SK-N-SH (cell line): ENCODE data around the gene MON2. TPM values are rescaled to one million over a fixed set of nuclear protein-coding genes. Genes with fewer than 3 reads are reported as not detected.

ENCODE experiments used
- CTCF ChIA-PET: fragments of 300-600, 350-600 bp; formaldehyde crosslinking; extraction: SDS; loops from one replicate; lab custom pipeline; 2021; lab: Yijun Ruan, JAX
- POLR2A ChIA-PET: fragments of 350-600 bp; sonication (Branson Sonifier 250); formaldehyde crosslinking; extraction: SDS; loops from one replicate; lab custom pipeline; 2020; ENCODE audit warnings: antibody characterized with exemption, inconsistent platforms; lab: Yijun Ruan, JAX
- DNase-seq: peaks from one replicate; pipeline ENCODE4 v3.0.0; 2012
- H2AFZ ChIP-seq: fragments of 200-600 bp; sonication (generic); 2 replicates; pipeline ENCODE4 v1.8.1; 2016; ENCODE audit warnings: antibody characterized with exemption, mild to moderate bottlenecking, low read depth
- H3F3A ChIP-seq: fragments of 200-600 bp; sonication (generic); replicated peaks from 2 replicates; pipeline ENCODE3; 2016; ENCODE audit warnings: antibody characterized with exemption, mild to moderate bottlenecking; ENCODE audit not compliant: insufficient read depth
- H3K27ac ChIP-seq, 2 experiments: fragments of 200-500 bp in 1 of 2; fragments of 200-600 bp in 1 of 2; sonication (Bioruptor generic) in 1 of 2; sonication (generic), shearing (Covaris generic) in 1 of 2; 2 replicates each; pipeline versions ENCODE4 v1.5.1 to v1.6.1; 2014 to 2016; ENCODE audit warnings: low read depth in 2 of 2, inconsistent platforms in 1 of 2, low read length in 1 of 2, mild to moderate bottlenecking in 1 of 2, mixed read lengths in 1 of 2
- H3K27me3 ChIP-seq: fragments of 200-600 bp; sonication (generic), shearing (Covaris generic); 2 replicates; pipeline ENCODE4 v1.6.1; 2016; ENCODE audit warnings: mixed run types; ENCODE audit not compliant: insufficient read depth
- H3K36me3 ChIP-seq, 2 experiments: fragments of 200-500 bp in 1 of 2; fragments of 200-600 bp in 1 of 2; sonication (Bioruptor generic) in 1 of 2; sonication (generic) in 1 of 2; replicated peaks in 1 of 2; 2 replicates each; pipeline versions ENCODE3 to v1.5.1; 2014 to 2016; ENCODE audit warnings: low read length in 1 of 2, mild to moderate bottlenecking in 1 of 2; ENCODE audit not compliant: insufficient read depth in 2 of 2, control insufficient read depth in 1 of 2
- H3K4me1 ChIP-seq, 2 experiments: fragments of 200-500 bp in 1 of 2; fragments of 200-600 bp in 1 of 2; sonication (Bioruptor generic) in 1 of 2; sonication (generic), shearing (Covaris generic) in 1 of 2; 2 replicates each; pipeline versions ENCODE4 v1.5.1 to v1.6.1; 2014 to 2016; ENCODE audit warnings: low read depth in 1 of 2, low read length in 1 of 2, mixed run types in 1 of 2; ENCODE audit not compliant: insufficient read depth in 2 of 2, control insufficient read depth in 1 of 2
- H3K4me2 ChIP-seq: fragments of 200-600 bp; sonication (generic), shearing (Covaris generic); 2 replicates; pipeline ENCODE4 v1.6.1; 2017; ENCODE audit warnings: mixed run types
- H3K4me3 ChIP-seq, 2 experiments: fragments of 200-500 bp in 1 of 2; fragments of 200-600 bp in 1 of 2; sonication (Bioruptor generic) in 1 of 2; sonication (generic), shearing (Covaris generic) in 1 of 2; 2 replicates each; pipeline versions ENCODE4 v1.5.1 to v1.8.1; 2014 to 2016; ENCODE audit warnings: low read depth in 2 of 2, inconsistent platforms in 1 of 2, low read length in 1 of 2, mild to moderate bottlenecking in 1 of 2, mixed read lengths in 1 of 2, moderate library complexity in 1 of 2
- H3K79me2 ChIP-seq: fragments of 200-600 bp; sonication (generic); 2 replicates; pipeline ENCODE4 v1.8.1; 2017; ENCODE audit warnings: mild to moderate bottlenecking; ENCODE audit not compliant: insufficient read depth
- H3K9ac ChIP-seq: fragments of 200-600 bp; sonication (generic); 2 replicates; pipeline ENCODE4 v1.6.1; 2017; ENCODE audit warnings: mixed run types
- H3K9me2 ChIP-seq: fragments of 200-600 bp; sonication (generic); 2 replicates; pipeline ENCODE4 v1.6.1; 2017; ENCODE audit warnings: mixed run types
- H3K9me3 ChIP-seq: fragments of 200-600 bp; sonication (generic); 2 replicates; pipeline ENCODE4 v1.6.1; 2017; ENCODE audit warnings: mixed run types, mild to moderate bottlenecking, moderate library complexity
- H4K20me1 ChIP-seq: fragments of 200-600 bp; sonication (generic); 2 replicates; pipeline ENCODE4 v1.6.1; 2017; ENCODE audit warnings: mild to moderate bottlenecking, mixed run types; ENCODE audit not compliant: insufficient read depth
- CHD2 ChIP-seq: fragments of 150-350 bp; IDR thresholded peaks from 2 replicates; pipeline ENCODE4 v1.6.1; 2018; ENCODE audit warnings: low read length; ENCODE audit not compliant: partially characterized antibody
- CTCF ChIP-seq: fragments of 200-600 bp; sonication (generic); IDR thresholded peaks from 2 replicates; pipeline ENCODE4 v1.6.1; 2017; ENCODE audit warnings: antibody characterized with exemption, mild to moderate bottlenecking, moderate library complexity
- ELF1 ChIP-seq: IDR thresholded peaks from 2 replicates; pipeline ENCODE4 v1.4.0; 2012
- EP300 ChIP-seq, 2 experiments: IDR thresholded peaks; 2 replicates each; pipeline versions ENCODE4 v1.4.0 to v1.6.1; 2012; ENCODE audit warnings: borderline replicate concordance in 1 of 2, low read depth in 1 of 2, low read length in 1 of 2
- FOSL2 ChIP-seq: IDR thresholded peaks from 2 replicates; pipeline ENCODE4 v1.4.0; 2012; ENCODE audit warnings: low read depth, mild to moderate bottlenecking, moderate library complexity, borderline replicate concordance
- JUND ChIP-seq: IDR thresholded peaks from 2 replicates; pipeline ENCODE4 v1.4.0; 2012
- MEF2A ChIP-seq: IDR thresholded peaks from 2 replicates; pipeline ENCODE4 v1.4.0; 2012; ENCODE audit warnings: low read depth, borderline replicate concordance
- MXI1 ChIP-seq: IDR thresholded peaks from 2 replicates; pipeline ENCODE4 v1.6.1; 2012; ENCODE audit warnings: mild to moderate bottlenecking, low read depth, low read length, improper control_type of control experiment
- NFIC ChIP-seq: IDR thresholded peaks from 2 replicates; pipeline ENCODE4 v1.4.0; 2012; ENCODE audit warnings: borderline replicate concordance
- NRF1 ChIP-seq: IDR thresholded peaks from 2 replicates; pipeline ENCODE4 v1.6.1; 2012; ENCODE audit warnings: low read depth, mild to moderate bottlenecking, low read length
- POLR2AphosphoS5 ChIP-seq: IDR thresholded peaks from 2 replicates; pipeline ENCODE4 v1.6.1; 2012; ENCODE audit warnings: low read depth, low read length
- RAD21 ChIP-seq: IDR thresholded peaks from 2 replicates; pipeline ENCODE4 v1.6.1; 2012; ENCODE audit warnings: mild to moderate bottlenecking, low read length
- RFX5 ChIP-seq: IDR thresholded peaks from 2 replicates; pipeline ENCODE4 v1.6.1; 2012; ENCODE audit warnings: mild to moderate bottlenecking, improper control_type of control experiment, low read length
- RXRA ChIP-seq: IDR thresholded peaks from 2 replicates; pipeline ENCODE4 v1.4.0; 2012; ENCODE audit warnings: low read depth, mild to moderate bottlenecking, borderline replicate concordance
- SIN3A ChIP-seq: IDR thresholded peaks from 2 replicates; pipeline ENCODE4 v1.6.1; 2012; ENCODE audit warnings: low read depth, mild to moderate bottlenecking, low read length, moderate library complexity, borderline replicate concordance
- SMC3 ChIP-seq: IDR thresholded peaks from 2 replicates; pipeline ENCODE4 v1.6.1; 2012; ENCODE audit warnings: low read depth, low read length, improper control_type of control experiment
- TCF12 ChIP-seq: IDR thresholded peaks from 2 replicates; pipeline ENCODE4 v1.4.0; 2012
- WGBS: methylation state at CpG from one replicate; pipeline ENCODE4 v1.1.6; 2017; ENCODE audit warnings: low lambda C conversion rate; 5-methylcytosine and 5-hydroxymethylcytosine counted together
- polyA plus RNA-seq, 3 experiments: library from polyadenylated mRNA; depleted of rRNA; stranded (reverse); fragments of >200 nt; gene quantifications; 2 replicates each; pipeline ENCODE4 v1.2.3, GENCODE V29; 2012
- TF ChIP-seq, protein P1 (sequence below): fragments of 150-350 bp; IDR thresholded peaks from 2 replicates; pipeline ENCODE4 v1.6.1; 2016; ENCODE audit warnings: mild to moderate bottlenecking, low read depth, low read length
- TF ChIP-seq, protein P2 (sequence below): IDR thresholded peaks from 2 replicates; pipeline ENCODE4 v1.4.0; 2012; ENCODE audit warnings: low read depth, borderline replicate concordance

MON2 gene
- polyA plus RNA-seq, 1 of the 3 experiments (the other 2 are of a cell fraction): 4.4 TPM

- H3K4me3 ChIP-seq: no peak overlapping the region
- H3K9me3 ChIP-seq: no peaks in the 10 kb centered on the region
- H3F3A ChIP-seq: no peaks in the 10 kb centered on the region
- H3K4me2 ChIP-seq: no peak overlapping the region
- POLR2A ChIA-PET: no interaction called here
- H4K20me1 ChIP-seq: no peaks in the 10 kb centered on the region
- TF ChIP-seq MXI1 (no peak), FOSL2 (no peak), RFX5 (no peak), NFIC (no peak), JUND (no peak), TCF12 (no peak), MEF2A (no peak), RAD21 (no peak), RXRA (no peak)
- H3K9me2 ChIP-seq: no peaks in the 10 kb centered on the region
- no peaks in the 10 kb centered on the region for H3K79me2 ChIP-seq
- no peak overlapping the region for H3K27ac ChIP-seq
- H2AFZ ChIP-seq: no peak overlapping the region
- no peaks in the 10 kb centered on the region; a peak in 1 of 4 replicates for H3K4me1 ChIP-seq
- no peak for DNase-seq
- H3K36me3 ChIP-seq: peaks cover 0 to 47% of the 10 kb centered on the region in 2 experiments
- no peaks in the 10 kb centered on the region for H3K27me3 ChIP-seq
- CTCF ChIA-PET: no interaction called here
- H3K9ac ChIP-seq: no peak overlapping the region
Measured at GRCh38 chr12:62516927-62517326, 50.3 kb downstream of the MON2 start.

DNA sequence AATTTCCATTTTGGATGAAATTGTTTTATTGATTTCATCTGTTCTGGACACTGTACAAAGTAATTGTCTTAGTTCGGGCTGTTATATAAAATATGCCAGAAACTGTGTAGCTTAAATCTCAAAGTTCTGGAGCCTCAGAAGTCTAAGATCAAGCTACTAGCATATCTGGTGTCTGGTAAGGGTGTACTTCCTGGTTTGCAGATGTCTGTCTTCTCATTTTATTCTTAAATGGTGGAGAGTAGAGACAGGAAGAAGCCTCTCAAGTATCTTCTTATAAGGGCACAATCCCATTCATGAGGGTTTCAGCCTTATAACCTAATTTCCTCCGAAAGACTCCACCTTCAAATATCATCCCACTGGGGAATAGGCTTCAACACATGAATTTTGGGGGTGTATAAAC is 51.3 kb downstream of the MON2 start:
- POLR2A ChIA-PET: no interaction called here

More for the DNA sequence above, 51.3 kb downstream of the MON2 start:
- Histone ChIP-seq H3K9me3 (no peaks in the 10 kb centered on the region), H3K27me3 (no peaks in the 10 kb centered on the region), H4K20me1 (no peaks in the 10 kb centered on the region), H3K4me1 (no peaks in the 10 kb centered on the region; a peak in 1 of 4 replicates), H3K9ac (no peak overlapping the region), H3K4me2 (no peak overlapping the region), H2AFZ (no peak overlapping the region), H3F3A (no peaks in the 10 kb centered on the region), H3K4me3 (no peak overlapping the region), H3K9me2 (no peaks in the 10 kb centered on the region), H3K79me2 (no peaks in the 10 kb centered on the region), H3K27ac (no peak overlapping the region), H3K36me3 (peaks cover 4 to 48% of the 10 kb centered on the region in 2 experiments)
- CTCF ChIA-PET: no interaction called here
- TF ChIP-seq, protein P1, sequence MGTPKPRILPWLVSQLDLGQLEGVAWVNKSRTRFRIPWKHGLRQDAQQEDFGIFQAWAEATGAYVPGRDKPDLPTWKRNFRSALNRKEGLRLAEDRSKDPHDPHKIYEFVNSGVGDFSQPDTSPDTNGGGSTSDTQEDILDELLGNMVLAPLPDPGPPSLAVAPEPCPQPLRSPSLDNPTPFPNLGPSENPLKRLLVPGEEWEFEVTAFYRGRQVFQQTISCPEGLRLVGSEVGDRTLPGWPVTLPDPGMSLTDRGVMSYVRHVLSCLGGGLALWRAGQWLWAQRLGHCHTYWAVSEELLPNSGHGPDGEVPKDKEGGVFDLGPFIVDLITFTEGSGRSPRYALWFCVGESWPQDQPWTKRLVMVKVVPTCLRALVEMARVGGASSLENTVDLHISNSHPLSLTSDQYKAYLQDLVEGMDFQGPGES: no peak
- TF ChIP-seq SIN3A: no peak
- no peak for TF ChIP-seq JUND
- TF ChIP-seq NFIC: no peak
- no peak for TF ChIP-seq MEF2A
- no peak for TF ChIP-seq NRF1
- TF ChIP-seq ELF1: no peak
- TF ChIP-seq EP300 (IDR thresholded peaks at IDR 0.05; ENCODE audit: borderline replicate concordance in 1 of 2, low read depth in 1 of 2, low read length in 1 of 2): no peak
- TF ChIP-seq POLR2AphosphoS5: no peak
- TF ChIP-seq CTCF: no peak
- TF ChIP-seq MXI1: no peak
- TF ChIP-seq SMC3: no peak
- TF ChIP-seq, protein P2, sequence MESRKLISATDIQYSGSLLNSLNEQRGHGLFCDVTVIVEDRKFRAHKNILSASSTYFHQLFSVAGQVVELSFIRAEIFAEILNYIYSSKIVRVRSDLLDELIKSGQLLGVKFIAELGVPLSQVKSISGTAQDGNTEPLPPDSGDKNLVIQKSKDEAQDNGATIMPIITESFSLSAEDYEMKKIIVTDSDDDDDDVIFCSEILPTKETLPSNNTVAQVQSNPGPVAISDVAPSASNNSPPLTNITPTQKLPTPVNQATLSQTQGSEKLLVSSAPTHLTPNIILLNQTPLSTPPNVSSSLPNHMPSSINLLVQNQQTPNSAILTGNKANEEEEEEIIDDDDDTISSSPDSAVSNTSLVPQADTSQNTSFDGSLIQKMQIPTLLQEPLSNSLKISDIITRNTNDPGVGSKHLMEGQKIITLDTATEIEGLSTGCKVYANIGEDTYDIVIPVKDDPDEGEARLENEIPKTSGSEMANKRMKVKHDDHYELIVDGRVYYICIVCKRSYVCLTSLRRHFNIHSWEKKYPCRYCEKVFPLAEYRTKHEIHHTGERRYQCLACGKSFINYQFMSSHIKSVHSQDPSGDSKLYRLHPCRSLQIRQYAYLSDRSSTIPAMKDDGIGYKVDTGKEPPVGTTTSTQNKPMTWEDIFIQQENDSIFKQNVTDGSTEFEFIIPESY: no peak
- no peak for TF ChIP-seq FOSL2
- no peak for TF ChIP-seq RXRA
- TF ChIP-seq CHD2: no peak
- no peak for TF ChIP-seq TCF12
- WGBS: 94% methylated on average over 2 of the region's 2 CpGs
- DNase-seq: no peak
